OCI-LY3 (cell line): ENCODE results near the gene NPB.

Experiments used
- H2AFZ ChIP-seq: fragments of 200-600, 300-600 bp; shearing (Covaris generic); 2 replicates; pipeline ENCODE4 v1.6.0; 2014; ENCODE audit warnings: antibody characterized with exemption, low read depth, low read length
- H3K27ac ChIP-seq: fragments of 200-600, 300-600 bp; sonication (generic); 2 replicates; pipeline ENCODE4 v1.5.1; 2014; ENCODE audit warnings: mild to moderate bottlenecking, low read length, moderate library complexity, mixed read lengths
- H3K27me3 ChIP-seq: fragments of 200-600, 300-600 bp; sonication (generic); 2 replicates; pipeline ENCODE4 v1.6.1; 2014; ENCODE audit warnings: low read depth, low read length, mixed read lengths
- H3K36me3 ChIP-seq: fragments of 200-600, 300-600 bp; sonication (generic); replicated peaks from 2 replicates; pipeline ENCODE3; 2014; ENCODE audit warnings: low read depth, low read length, mixed read lengths
- H3K4me1 ChIP-seq: fragments of 300-600, 200-600 bp; sonication (generic); 2 replicates; pipeline ENCODE4 v1.6.1; 2014; ENCODE audit warnings: low read length, mixed read lengths
- H3K4me2 ChIP-seq: fragments of 200-600, 300-600 bp; sonication (generic); 2 replicates; pipeline ENCODE4 v1.6.1; 2014; ENCODE audit warnings: low read length, mixed read lengths
- H3K4me3 ChIP-seq: fragments of 300-600, 200-600 bp; sonication (generic); 2 replicates; pipeline ENCODE4 v1.5.1; 2014; ENCODE audit warnings: antibody characterized with exemption, mild to moderate bottlenecking, low read length, moderate library complexity
- H3K79me2 ChIP-seq: fragments of 300-600, 200-600 bp; shearing (Covaris generic); 2 replicates; pipeline ENCODE4 v1.6.1; 2014; ENCODE audit warnings: mild to moderate bottlenecking, low read length, mixed read lengths
- H3K9ac ChIP-seq: fragments of 300-600, 200-600 bp; shearing (Covaris generic); 2 replicates; pipeline ENCODE4 v1.6.0; 2014; ENCODE audit warnings: mild to moderate bottlenecking, low read length, moderate library complexity
- H3K9me3 ChIP-seq: fragments of 200-600, 300-600 bp; shearing (Covaris generic); 2 replicates; pipeline ENCODE4 v1.6.1; 2014; ENCODE audit warnings: low read length, mixed read lengths; ENCODE audit not compliant: insufficient read depth
- H4K20me1 ChIP-seq: fragments of 200-600, 300-600 bp; sonication (generic); 2 replicates; pipeline ENCODE4 v1.6.1; 2016; ENCODE audit warnings: low read length, mixed read lengths; ENCODE audit not compliant: insufficient read depth
- CTCF ChIP-seq: fragments of 200-600, 300-600 bp; sonication (generic); IDR thresholded peaks from 2 replicates; pipeline ENCODE4 v1.5.1; 2014; ENCODE audit warnings: antibody characterized with exemption, low read length, low read depth
- EZH2phosphoT487 ChIP-seq: fragments of 200-600 bp; shearing (Covaris generic); IDR thresholded peaks from 2 replicates; pipeline ENCODE4 v1.6.1; 2018; ENCODE audit warnings: antibody characterized with exemption, mixed run types, low read depth

Gene NPB

GRCh38 chr17:81902653-81903414 is 796 bp downstream of the NPB start:
- no peaks in the 10 kb centered on the region for H3K79me2 ChIP-seq
- peaks cover 23% of the 10 kb centered on the region for H3K36me3 ChIP-seq
- no peak overlapping the region for H2AFZ ChIP-seq
- no peak overlapping the region for H3K4me3 ChIP-seq
- no peak overlapping the region for H3K27ac ChIP-seq
- H3K4me1 ChIP-seq: no peaks in the 10 kb centered on the region; the same call in 1 of the 2 replicates
- no peak overlapping the region for H3K4me2 ChIP-seq
- H3K9ac ChIP-seq: no peak overlapping the region
- H3K27me3 ChIP-seq: no peaks in the 10 kb centered on the region
- H3K9me3 ChIP-seq: no peaks in the 10 kb centered on the region
- no peaks in the 10 kb centered on the region for H4K20me1 ChIP-seq
- TF ChIP-seq CTCF: no peak
- no peak for TF ChIP-seq EZH2phosphoT487

GRCh38 chr17:81903415-81903831 is 1.4 kb downstream of the NPB start:
- Histone ChIP-seq H3K9ac (no peak overlapping the region), H3K27ac (no peak overlapping the region), H3K4me2 (no peak overlapping the region), H3K79me2 (no peaks in the 10 kb centered on the region), H2AFZ (no peak overlapping the region), H4K20me1 (no peaks in the 10 kb centered on the region), H3K9me3 (no peaks in the 10 kb centered on the region), H3K4me1 (no peaks in the 10 kb centered on the region; the same call in 1 of the 2 replicates), H3K4me3 (no peak overlapping the region), H3K27me3 (no peaks in the 10 kb centered on the region), H3K36me3 (peaks cover 22% of the 10 kb centered on the region)
- TF ChIP-seq CTCF (no peak), EZH2phosphoT487 (no peak)

- Histone ChIP-seq H3K4me3 (no peak overlapping the region), H2AFZ (no peak overlapping the region), H3K27ac (no peak overlapping the region), H3K27me3 (no peaks in the 10 kb centered on the region), H3K36me3 (peaks cover 20% of the 10 kb centered on the region), H3K9me3 (no peaks in the 10 kb centered on the region), H4K20me1 (no peaks in the 10 kb centered on the region), H3K4me2 (no peak overlapping the region), H3K4me1 (no peaks in the 10 kb centered on the region), H3K79me2 (no peaks in the 10 kb centered on the region), H3K9ac (no peak overlapping the region)
- TF ChIP-seq EZH2phosphoT487 (no peak), CTCF (no peak)
Observed at GRCh38 chr17:81903896-81904599, 2.0 kb downstream of the NPB start.

- Histone ChIP-seq H3K9me3 (no peaks in the 10 kb centered on the region), H3K27me3 (no peaks in the 10 kb centered on the region), H3K79me2 (0 out of 2 replicates have a peak, but pooled peaks cover 4% of the 10 kb centered on the region), H4K20me1 (no peaks in the 10 kb centered on the region), H3K27ac (no peak overlapping the region), H3K9ac (no peak overlapping the region), H3K4me1 (0 out of 2 replicates have a peak, but pooled peaks cover under 1% of the 10 kb centered on the region), H3K4me2 (no peak overlapping the region), H3K4me3 (no peak overlapping the region), H2AFZ (no peak overlapping the region), H3K36me3 (peaks cover 19% of the 10 kb centered on the region)
- TF ChIP-seq CTCF: no peak
- no peak for TF ChIP-seq EZH2phosphoT487
Observed at GRCh38 chr17:81904600-81905423, 2.8 kb downstream of the NPB start.
